GM12801 (cell line): Measurements from ENCODE around the gene CSGALNACT2.

ENCODE experiments used
- TF ChIP-seq, protein P1 (sequence below): IDR thresholded peaks from one replicate; pipeline ENCODE4 v1.5.1; 2011; ENCODE audit warnings: control low read depth; ENCODE audit not compliant: insufficient read length; ENCODE audit errors: extremely low read depth

The CSGALNACT2 gene

DNA sequence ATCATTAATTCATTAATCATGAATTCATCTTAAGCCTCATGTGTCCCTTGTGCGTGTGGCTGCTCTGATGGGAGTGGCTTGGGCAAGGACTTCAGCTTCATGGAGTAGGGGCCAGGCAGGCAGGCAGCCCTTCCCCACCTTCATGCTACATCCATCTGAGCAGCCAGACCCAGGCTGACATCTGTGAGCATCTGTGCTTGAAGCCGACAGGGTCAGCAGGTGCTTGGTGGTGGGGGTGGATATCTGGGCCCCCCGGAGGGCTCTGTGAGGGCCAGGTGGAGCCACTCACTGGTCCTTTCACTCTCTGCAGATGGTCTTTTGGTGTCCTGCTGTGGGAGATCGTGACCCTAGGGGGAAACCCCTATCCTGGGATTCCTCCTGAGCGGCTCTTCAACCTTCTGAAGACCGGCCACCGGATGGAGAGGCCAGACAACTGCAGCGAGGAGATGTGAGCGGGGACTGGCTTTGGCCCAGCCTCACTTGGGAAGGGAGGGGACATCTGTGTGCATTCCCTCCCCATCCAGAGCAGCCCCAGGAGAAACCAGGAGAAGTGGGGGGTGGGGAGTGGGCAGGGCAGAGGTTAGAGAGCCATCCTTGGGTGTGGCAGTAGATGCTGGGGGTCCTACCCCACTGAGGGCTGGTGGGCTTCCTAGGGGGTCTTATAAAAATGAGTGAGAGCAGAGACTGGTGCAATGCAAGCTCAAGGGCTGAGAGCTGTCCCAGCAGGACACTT is 14.7 kb upstream of the CSGALNACT2 start:
- TF ChIP-seq, protein P1, sequence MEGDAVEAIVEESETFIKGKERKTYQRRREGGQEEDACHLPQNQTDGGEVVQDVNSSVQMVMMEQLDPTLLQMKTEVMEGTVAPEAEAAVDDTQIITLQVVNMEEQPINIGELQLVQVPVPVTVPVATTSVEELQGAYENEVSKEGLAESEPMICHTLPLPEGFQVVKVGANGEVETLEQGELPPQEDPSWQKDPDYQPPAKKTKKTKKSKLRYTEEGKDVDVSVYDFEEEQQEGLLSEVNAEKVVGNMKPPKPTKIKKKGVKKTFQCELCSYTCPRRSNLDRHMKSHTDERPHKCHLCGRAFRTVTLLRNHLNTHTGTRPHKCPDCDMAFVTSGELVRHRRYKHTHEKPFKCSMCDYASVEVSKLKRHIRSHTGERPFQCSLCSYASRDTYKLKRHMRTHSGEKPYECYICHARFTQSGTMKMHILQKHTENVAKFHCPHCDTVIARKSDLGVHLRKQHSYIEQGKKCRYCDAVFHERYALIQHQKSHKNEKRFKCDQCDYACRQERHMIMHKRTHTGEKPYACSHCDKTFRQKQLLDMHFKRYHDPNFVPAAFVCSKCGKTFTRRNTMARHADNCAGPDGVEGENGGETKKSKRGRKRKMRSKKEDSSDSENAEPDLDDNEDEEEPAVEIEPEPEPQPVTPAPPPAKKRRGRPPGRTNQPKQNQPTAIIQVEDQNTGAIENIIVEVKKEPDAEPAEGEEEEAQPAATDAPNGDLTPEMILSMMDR = no peak

DNA sequence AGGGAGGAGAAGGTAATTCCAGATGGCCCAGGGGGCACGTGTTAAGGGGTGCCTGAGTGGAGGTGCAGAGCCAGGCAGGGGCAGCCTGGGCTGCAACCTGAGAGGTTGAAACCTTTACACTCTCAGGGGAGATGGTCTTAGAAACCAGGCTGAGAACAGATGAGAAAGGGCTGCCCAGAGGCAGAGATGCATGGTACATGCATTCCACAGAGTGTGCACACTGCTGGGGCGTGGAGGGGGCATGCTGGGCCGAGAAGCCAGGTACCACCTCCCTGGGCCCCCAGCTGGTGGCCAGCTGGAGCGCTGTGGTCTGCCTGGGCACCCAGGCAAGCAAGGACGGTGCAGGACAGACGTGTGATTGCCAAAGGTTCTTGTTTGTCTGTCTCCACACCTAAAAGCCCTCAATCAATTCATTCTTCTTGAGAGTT is 14.1 kb upstream of the CSGALNACT2 start:
- TF ChIP-seq, protein P1 = no peak

DNA sequence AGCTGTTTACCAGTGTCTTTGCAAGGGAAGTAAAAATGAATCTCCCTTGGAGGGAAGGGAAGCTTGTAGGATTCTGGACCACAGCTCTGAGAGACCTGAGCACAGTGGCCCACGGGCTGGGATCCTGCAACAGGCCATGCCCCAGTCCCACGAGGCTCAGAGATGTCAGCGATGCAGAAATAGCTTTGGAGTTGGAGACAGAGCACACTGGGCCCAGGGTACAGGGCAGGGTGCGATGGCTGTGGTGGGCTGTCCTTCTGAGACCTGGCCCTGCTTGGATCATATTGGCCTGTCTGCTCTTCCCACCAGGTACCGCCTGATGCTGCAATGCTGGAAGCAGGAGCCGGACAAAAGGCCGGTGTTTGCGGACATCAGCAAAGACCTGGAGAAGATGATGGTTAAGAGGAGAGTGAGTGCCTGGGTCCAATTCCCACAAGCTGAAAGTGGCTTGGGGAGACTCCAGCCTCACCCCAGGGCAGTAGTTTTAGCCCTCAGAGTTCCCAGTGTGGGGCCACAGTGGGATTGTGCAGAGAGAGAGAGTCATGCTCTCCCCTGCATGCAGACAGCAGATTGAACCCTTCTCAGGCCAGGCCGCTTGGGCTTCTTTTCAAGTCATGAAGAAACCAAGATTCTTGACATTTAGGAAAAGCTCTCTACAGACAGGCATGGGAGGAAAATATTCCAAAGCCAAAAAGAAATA is 13.5 kb upstream of the CSGALNACT2 start:
- TF ChIP-seq, protein P1 = no peak

DNA sequence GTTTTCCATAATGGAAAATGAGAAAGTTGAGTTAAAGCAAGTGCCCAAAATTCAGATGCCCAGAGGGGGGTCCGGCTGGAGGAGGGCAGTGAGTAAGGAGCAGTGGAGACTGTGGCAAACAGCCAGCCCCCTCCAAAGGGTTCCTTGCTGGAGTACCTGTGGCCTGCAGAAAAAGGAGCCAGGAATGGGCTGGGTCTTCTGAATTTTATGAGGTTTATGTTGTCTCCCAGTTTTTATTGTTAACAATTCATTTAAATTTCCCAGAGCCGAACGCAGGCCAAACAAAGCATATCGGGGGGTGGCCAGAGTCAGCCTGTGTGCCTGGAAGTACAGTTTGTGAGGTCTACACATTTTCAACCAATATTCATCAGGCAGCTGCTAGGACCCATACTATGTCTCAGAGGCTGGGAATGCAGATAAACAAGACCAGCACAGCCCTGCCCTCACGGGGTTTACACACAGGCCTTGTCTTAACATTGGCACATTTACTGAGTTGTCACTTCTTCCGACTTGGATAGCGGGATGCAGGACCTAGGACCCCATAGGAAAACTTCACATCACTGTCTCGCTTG is 12.9 kb upstream of the CSGALNACT2 start:
- TF ChIP-seq, protein P1 = no peak

DNA sequence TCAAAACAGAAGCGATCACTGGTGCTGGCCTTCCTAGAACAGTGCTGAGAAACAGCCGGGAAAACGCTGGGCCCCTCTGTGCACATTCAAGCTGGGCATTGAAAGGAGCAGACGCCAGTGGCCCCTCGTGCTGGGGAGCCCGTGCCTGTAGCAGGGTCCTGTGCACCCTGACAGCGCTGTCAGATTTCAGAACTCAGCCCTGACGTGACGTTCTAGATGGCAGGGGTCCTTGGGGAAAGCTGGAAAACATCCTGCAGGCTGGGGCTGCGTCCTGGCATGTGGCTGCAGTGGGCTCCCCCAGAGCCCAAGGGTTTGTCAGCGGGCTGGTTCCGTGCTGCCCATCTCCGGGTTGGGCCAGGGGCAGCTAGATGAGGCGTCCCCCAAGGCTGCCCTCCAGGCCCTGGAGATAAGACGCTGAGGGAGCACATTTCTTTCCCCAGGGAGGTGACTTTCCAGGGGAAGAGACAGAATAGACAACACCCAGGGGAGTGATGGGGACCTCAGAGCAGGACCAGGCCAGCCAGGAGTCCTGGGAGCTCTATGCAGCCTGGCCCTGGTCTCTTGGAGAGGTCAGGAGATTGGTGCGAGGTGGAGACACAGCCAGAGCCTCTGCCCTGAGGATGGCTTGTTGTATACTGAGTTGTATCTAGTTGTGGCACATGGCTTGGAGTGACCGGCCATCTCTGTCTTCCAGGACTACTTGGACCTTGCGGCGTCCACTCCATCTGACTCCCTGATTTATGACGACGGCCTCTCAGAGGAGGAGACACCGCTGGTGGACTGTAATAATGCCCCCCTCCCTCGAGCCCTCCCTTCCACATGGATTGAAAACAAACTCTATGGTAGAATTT is 12.1 kb upstream of the CSGALNACT2 start:
- TF ChIP-seq, protein P1 = no peak

DNA sequence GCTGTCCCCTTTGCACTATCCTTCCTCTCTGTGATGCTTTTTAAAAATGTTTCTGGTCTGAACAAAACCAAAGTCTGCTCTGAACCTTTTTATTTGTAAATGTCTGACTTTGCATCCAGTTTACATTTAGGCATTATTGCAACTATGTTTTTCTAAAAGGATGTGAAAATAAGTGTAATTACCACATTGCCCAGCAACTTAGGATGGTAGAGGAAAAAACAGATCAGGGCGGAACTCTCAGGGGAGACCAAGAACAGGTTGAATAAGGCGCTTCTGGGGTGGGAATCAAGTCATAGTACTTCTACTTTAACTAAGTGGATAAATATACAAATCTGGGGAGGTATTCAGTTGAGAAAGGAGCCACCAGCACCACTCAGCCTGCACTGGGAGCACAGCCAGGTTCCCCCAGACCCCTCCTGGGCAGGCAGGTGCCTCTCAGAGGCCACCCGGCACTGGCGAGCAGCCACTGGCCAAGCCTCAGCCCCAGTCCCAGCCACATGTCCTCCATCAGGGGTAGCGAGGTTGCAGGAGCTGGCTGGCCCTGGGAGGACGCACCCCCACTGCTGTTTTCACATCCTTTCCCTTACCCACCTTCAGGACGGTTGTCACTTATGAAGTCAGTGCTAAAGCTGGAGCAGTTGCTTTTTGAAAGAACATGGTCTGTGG is 11.4 kb upstream of the CSGALNACT2 start:
- TF ChIP-seq, protein P1 = no peak
